ENCODE results near the gene THSD7B.

THSD7B gene

GRCh38 chr2:137000811-137001210 is 235.5 kb downstream of the THSD7B start:
- Histone ChIP-seq H3K36me3 (ENCODE audit: insufficient read depth, low read length) (no peaks in the 10 kb centered on the region), H3K4me3 (ENCODE audit: low read length) (no peak overlapping the region), H3K27ac (ENCODE audit: low read depth, low read length) (no peak overlapping the region), H3K9me3 (ENCODE audit: insufficient read depth, low read depth, low read length) (no peaks in the 10 kb centered on the region), H3K4me1 (ENCODE audit: insufficient read depth, low read length) (no peaks in the 10 kb centered on the region), H3K9ac (ENCODE audit: low read depth, low read length) (no peak overlapping the region), H3K27me3 (ENCODE audit: insufficient read depth, low read length) (no peaks in the 10 kb centered on the region)
- WGBS, result 93% methylated on average over 2 of the region's 2 CpGs

DNA sequence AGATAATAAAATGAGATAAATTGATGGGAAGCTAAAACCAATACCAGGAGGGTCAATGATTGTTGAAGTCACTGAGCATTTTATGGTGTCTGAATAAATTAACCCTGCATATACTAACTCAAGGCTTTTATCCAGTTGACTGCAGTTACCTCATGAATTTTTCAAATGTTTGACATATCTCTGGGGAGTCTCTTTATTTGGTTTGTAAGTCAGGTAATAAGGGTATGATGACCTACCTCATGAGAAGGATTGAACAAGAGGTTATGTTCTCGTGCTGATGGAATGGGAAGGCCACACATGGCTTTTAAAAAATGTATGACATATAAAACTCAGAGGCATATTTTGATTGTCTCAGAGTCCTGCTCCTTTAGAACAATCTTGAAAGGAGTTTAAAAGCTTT is 237.6 kb downstream of the THSD7B start:
- Histone ChIP-seq H3K36me3 (ENCODE audit: insufficient read depth, low read length) (no peaks in the 10 kb centered on the region), H3K4me3 (ENCODE audit: low read length) (no peak overlapping the region), H3K4me1 (ENCODE audit: insufficient read depth, low read length) (no peaks in the 10 kb centered on the region), H3K27ac (ENCODE audit: low read depth, low read length) (no peak overlapping the region), H3K9ac (ENCODE audit: low read depth, low read length) (no peak overlapping the region), H3K27me3 (ENCODE audit: insufficient read depth, low read length) (no peaks in the 10 kb centered on the region), H3K9me3 (ENCODE audit: insufficient read depth, low read depth, low read length) (no peaks in the 10 kb centered on the region)
- 95% methylated on average over 1 of the region's 1 CpG for WGBS

GRCh38 chr2:137005210-137005609 is 239.9 kb downstream of the THSD7B start:
- Histone ChIP-seq H3K9ac (ENCODE audit: low read depth, low read length) (no peak overlapping the region), H3K4me1 (ENCODE audit: insufficient read depth, low read length) (no peaks in the 10 kb centered on the region), H3K27ac (ENCODE audit: low read depth, low read length) (no peak overlapping the region), H3K4me3 (ENCODE audit: low read length) (no peak overlapping the region), H3K36me3 (ENCODE audit: insufficient read depth, low read length) (no peaks in the 10 kb centered on the region), H3K27me3 (ENCODE audit: insufficient read depth, low read length) (no peaks in the 10 kb centered on the region), H3K9me3 (ENCODE audit: insufficient read depth, low read depth, low read length) (no peaks in the 10 kb centered on the region)
- 90% methylated on average over 2 of the region's 2 CpGs for WGBS

- no peaks in the 10 kb centered on the region for H3K4me1 ChIP-seq (ENCODE audit: insufficient read depth, low read length)
- no peaks in the 10 kb centered on the region for H3K9me3 ChIP-seq (ENCODE audit: insufficient read depth, low read depth, low read length)
- no peak overlapping the region for H3K9ac ChIP-seq (ENCODE audit: low read depth, low read length)
- no peak overlapping the region for H3K27ac ChIP-seq (ENCODE audit: low read depth, low read length)
- no peak overlapping the region for H3K4me3 ChIP-seq (ENCODE audit: low read length)
- H3K36me3 ChIP-seq (ENCODE audit: insufficient read depth, low read length), result no peaks in the 10 kb centered on the region
- no peaks in the 10 kb centered on the region for H3K27me3 ChIP-seq (ENCODE audit: insufficient read depth, low read length)
These were observed 242.6 kb downstream of the THSD7B start for GRCh38 chr2:137007938-137008337.

- H3K27ac ChIP-seq (ENCODE audit: low read depth, low read length), result no peak overlapping the region
- no peaks in the 10 kb centered on the region for H3K36me3 ChIP-seq (ENCODE audit: insufficient read depth, low read length)
- no peak overlapping the region for H3K9ac ChIP-seq (ENCODE audit: low read depth, low read length)
- H3K9me3 ChIP-seq (ENCODE audit: insufficient read depth, low read depth, low read length), result no peaks in the 10 kb centered on the region
- no peaks in the 10 kb centered on the region for H3K4me1 ChIP-seq (ENCODE audit: insufficient read depth, low read length)
- no peak overlapping the region for H3K4me3 ChIP-seq (ENCODE audit: low read length)
- 97% methylated on average over 2 of the region's 2 CpGs for WGBS
- no peaks in the 10 kb centered on the region for H3K27me3 ChIP-seq (ENCODE audit: insufficient read depth, low read length)
These were observed 244.6 kb downstream of the THSD7B start for GRCh38 chr2:137009953-137010352.

- H3K4me3 ChIP-seq (ENCODE audit: low read length), result no peak overlapping the region
- H3K27ac ChIP-seq (ENCODE audit: low read depth, low read length), result no peak overlapping the region
- no peak overlapping the region for H3K9ac ChIP-seq (ENCODE audit: low read depth, low read length)
- WGBS, result 93% methylated on average over 10 of the region's 11 CpGs
- H3K27me3 ChIP-seq (ENCODE audit: insufficient read depth, low read length), result no peaks in the 10 kb centered on the region
- no peaks in the 10 kb centered on the region for H3K36me3 ChIP-seq (ENCODE audit: insufficient read depth, low read length)
- H3K4me1 ChIP-seq (ENCODE audit: insufficient read depth, low read length), result peaks cover 6% of the 10 kb centered on the region; the same call in 1 of the 2 replicates
- no peaks in the 10 kb centered on the region for H3K9me3 ChIP-seq (ENCODE audit: insufficient read depth, low read depth, low read length)
These were observed 255.3 kb downstream of the THSD7B start for GRCh38 chr2:137020452-137021196.

DNA sequence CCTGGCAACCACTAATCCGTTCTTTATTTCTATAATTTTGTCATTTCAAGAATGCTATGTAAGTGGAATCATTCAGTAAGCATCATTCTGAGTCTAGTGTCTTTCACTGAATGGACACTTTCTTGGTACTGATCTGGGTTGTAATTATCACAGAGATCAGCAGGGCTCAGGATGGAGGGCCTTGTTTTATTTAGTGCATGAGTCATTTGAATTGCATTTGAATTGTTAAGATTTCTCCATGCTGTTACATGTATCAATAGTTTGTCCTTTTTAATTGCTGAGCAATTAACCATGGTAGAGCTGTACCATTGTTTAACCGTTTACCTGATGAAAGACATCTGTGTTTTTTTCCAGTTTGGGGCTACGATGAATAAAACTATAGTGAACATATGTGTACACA is 256.4 kb downstream of the THSD7B start:
- Histone ChIP-seq H3K4me1 (ENCODE audit: insufficient read depth, low read length) (peaks cover 6% of the 10 kb centered on the region; the same call in 1 of the 2 replicates), H3K27ac (ENCODE audit: low read depth, low read length) (no peak overlapping the region), H3K36me3 (ENCODE audit: insufficient read depth, low read length) (no peaks in the 10 kb centered on the region), H3K9ac (ENCODE audit: low read depth, low read length) (no peak overlapping the region), H3K9me3 (ENCODE audit: insufficient read depth, low read depth, low read length) (no peaks in the 10 kb centered on the region), H3K27me3 (ENCODE audit: insufficient read depth, low read length) (no peaks in the 10 kb centered on the region), H3K4me3 (ENCODE audit: low read length) (no peak overlapping the region)
- WGBS, result 94% methylated on average over 2 of the region's 3 CpGs

- no peak overlapping the region for H3K4me3 ChIP-seq (ENCODE audit: low read length)
- no peaks in the 10 kb centered on the region for H3K36me3 ChIP-seq (ENCODE audit: insufficient read depth, low read length)
- H3K27ac ChIP-seq (ENCODE audit: low read depth, low read length), result no peak overlapping the region
- no peak overlapping the region for H3K9ac ChIP-seq (ENCODE audit: low read depth, low read length)
- WGBS, result 71% methylated on average over 2 of the region's 2 CpGs
- no peaks in the 10 kb centered on the region for H3K9me3 ChIP-seq (ENCODE audit: insufficient read depth, low read depth, low read length)
- H3K4me1 ChIP-seq (ENCODE audit: insufficient read depth, low read length), result peaks cover 6% of the 10 kb centered on the region; the same call in 1 of the 2 replicates
- H3K27me3 ChIP-seq (ENCODE audit: insufficient read depth, low read length), result no peaks in the 10 kb centered on the region
These were observed 257.9 kb downstream of the THSD7B start for GRCh38 chr2:137023205-137023604.

DNA sequence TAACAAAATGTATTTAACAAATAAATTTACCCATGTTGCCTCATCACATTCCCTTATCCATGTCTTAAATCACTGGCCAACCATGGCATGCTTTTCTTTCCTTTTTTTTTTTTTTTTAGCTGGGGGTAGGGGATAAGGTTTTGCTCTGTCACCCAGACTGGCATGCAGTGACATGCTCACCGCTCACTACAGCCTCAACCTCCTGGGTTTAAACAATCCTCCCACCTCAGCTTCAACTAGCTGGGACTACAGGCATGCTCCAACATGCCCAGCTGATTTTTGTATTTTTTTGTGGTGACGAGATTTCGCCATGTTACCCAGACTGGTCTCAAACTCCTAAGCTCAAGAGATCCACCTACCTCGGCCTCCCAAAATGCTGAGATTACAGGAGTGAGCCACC is 266.4 kb downstream of the THSD7B start:
- Histone ChIP-seq H3K9me3 (ENCODE audit: insufficient read depth, low read depth, low read length) (no peaks in the 10 kb centered on the region), H3K27ac (ENCODE audit: low read depth, low read length) (no peak overlapping the region), H3K27me3 (ENCODE audit: insufficient read depth, low read length) (no peaks in the 10 kb centered on the region), H3K4me1 (ENCODE audit: insufficient read depth, low read length) (no peaks in the 10 kb centered on the region), H3K36me3 (ENCODE audit: insufficient read depth, low read length) (no peaks in the 10 kb centered on the region), H3K9ac (ENCODE audit: low read depth, low read length) (no peak overlapping the region), H3K4me3 (ENCODE audit: low read length) (no peak overlapping the region)
- 92% methylated on average over 4 of the region's 4 CpGs for WGBS

- Histone ChIP-seq H3K27ac (ENCODE audit: low read depth, low read length) (no peak overlapping the region), H3K27me3 (ENCODE audit: insufficient read depth, low read length) (no peaks in the 10 kb centered on the region), H3K9me3 (ENCODE audit: insufficient read depth, low read depth, low read length) (no peaks in the 10 kb centered on the region), H3K36me3 (ENCODE audit: insufficient read depth, low read length) (no peaks in the 10 kb centered on the region), H3K9ac (ENCODE audit: low read depth, low read length) (no peak overlapping the region), H3K4me1 (ENCODE audit: insufficient read depth, low read length) (no peaks in the 10 kb centered on the region), H3K4me3 (ENCODE audit: low read length) (no peak overlapping the region)
- 95% methylated on average over 1 of the region's 1 CpG for WGBS
These were observed 271.3 kb downstream of the THSD7B start for GRCh38 chr2:137036619-137037018.

DNA sequence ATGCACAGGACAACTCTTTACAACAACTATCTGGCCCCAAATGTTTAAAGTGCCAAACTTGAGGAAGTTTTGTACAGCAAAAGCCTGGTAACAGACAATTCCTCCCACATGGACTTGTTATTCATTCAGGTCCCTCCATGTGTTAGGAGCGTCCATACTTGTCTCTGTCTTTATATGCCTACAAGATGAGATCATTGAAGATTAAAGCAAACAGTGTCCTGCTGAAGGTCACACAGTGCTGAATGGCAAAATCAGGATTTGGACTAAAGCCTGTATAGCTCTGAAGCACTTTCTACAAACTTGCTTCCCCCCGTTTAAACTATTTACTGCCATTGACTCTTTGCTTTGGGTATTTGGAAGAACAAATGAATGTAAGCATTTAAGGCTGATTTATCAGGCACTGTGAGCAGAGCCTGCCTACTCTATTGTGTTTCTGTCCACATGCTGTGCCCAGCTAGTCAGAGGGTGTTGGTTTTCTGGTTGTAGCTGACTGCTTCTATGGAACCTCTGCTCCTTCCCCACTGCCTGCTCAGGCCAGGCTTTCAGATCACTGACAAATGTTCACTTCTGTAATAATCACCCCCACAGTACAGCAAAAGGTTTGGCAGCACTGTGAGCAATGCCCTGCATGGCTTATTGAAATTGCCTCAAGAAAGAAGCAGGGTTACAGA is 274.3 kb downstream of the THSD7B start:
- WGBS, result 85% methylated on average over 2 of the region's 2 CpGs
- Histone ChIP-seq H3K9me3 (ENCODE audit: insufficient read depth, low read depth, low read length) (no peaks in the 10 kb centered on the region), H3K4me3 (ENCODE audit: low read length) (no peak overlapping the region), H3K27ac (ENCODE audit: low read depth, low read length) (no peak overlapping the region), H3K27me3 (ENCODE audit: insufficient read depth, low read length) (no peaks in the 10 kb centered on the region), H3K9ac (ENCODE audit: low read depth, low read length) (no peak overlapping the region), H3K4me1 (ENCODE audit: insufficient read depth, low read length) (no peaks in the 10 kb centered on the region), H3K36me3 (ENCODE audit: insufficient read depth, low read length) (no peaks in the 10 kb centered on the region)
